Stimulated activated CD8-positive, alpha-beta memory T cell treated with anti-CD3 and anti-CD28 coated beads, Interleukin-15, amount 100 ng/mL, for 4 hours (primary cell): ENCODE results near the gene FOSL1.

Experiments used
- DNase-seq, 2 donors: peaks; one replicate each; pipeline ENCODE4 v3.0.0-alpha.2; 2020; ENCODE audit warnings: low read depth in 2 of 2

Gene FOSL1

DNA sequence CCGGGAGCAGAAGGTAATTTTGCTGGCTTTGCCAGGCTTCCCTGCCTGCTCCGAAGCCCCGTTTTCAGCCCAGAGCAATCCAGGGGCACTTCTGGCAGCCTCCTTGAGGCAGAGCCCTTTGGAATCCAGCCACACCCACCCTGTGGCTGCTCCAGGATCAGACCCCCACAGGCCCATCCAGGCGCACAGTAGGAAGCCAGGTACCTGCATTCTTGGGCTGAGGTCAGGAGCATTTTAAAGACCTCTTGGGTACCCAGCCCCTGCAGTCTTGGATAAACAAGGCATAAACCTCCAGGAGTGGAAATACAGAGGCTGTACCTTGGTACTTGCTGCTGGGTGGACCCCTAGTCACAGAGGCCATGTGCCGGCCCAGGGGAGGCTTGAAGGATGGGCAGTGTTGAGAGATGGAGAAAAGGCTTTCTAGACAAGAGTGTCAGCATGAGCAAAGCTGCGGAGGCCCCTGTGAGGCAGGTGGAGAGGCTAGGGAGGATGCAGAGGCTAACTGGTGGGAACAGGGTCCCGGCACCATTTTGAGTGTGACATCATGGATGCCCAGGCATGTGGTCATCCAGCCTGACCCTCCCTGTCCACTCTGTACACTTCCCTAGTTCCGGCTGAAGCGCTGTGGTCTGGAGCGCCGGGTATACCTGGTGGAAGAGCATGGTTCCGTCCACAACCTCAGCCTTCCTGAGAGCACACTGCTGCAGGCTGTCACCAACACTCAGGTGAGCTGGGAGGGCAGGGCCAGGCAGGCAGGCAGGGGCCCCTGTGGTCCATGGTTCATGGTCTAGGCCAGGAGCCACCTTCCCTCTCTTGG is 36.1 kb downstream of the FOSL1 start:
- no peak for DNase-seq

DNA sequence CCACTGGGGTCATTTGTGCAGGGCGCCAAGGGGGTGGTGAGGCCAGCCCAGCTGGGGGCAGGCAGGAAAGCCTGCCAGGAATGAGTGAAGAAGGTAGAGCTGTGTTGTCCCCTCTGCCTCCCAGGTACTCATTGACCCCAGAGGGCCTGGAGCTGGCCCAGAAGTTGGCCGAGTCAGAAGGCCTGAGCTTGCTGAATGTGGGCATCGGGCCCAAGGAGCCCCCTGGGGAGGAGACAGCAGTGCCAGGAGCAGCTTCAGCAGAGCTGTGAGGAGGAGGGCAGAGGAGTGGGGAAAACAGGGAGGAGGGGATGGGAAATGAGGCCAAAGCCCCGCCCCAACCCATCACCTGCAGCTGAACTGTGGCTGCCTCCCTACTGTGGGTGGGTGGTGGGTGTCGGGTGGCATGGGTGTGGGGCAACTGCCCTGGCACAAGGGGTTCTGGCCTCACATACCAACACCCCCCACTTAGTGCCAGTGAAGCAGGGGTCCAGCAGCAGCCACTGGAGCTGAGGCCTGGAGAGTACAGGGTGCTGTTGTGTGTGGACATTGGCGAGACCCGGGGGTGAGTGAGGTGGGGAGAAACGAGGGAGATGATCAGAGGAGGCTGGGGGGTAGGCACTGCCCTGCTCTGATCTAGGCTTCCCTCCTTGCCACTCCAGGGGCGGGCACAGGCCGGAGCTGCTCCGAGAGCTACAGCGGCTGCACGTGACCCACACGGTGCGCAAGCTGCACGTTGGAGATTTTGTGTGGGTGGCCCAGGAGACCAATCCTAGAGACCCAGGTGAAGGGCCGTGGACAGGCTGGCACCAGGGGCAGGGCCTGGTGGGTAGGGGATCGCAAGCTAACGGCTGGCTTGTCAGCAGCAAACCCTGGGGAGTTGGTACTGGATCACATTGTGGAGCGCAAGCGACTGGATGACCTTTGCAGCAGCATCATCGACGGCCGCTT is 37.0 kb downstream of the FOSL1 start:
- DNase-seq: no peak

DNA sequence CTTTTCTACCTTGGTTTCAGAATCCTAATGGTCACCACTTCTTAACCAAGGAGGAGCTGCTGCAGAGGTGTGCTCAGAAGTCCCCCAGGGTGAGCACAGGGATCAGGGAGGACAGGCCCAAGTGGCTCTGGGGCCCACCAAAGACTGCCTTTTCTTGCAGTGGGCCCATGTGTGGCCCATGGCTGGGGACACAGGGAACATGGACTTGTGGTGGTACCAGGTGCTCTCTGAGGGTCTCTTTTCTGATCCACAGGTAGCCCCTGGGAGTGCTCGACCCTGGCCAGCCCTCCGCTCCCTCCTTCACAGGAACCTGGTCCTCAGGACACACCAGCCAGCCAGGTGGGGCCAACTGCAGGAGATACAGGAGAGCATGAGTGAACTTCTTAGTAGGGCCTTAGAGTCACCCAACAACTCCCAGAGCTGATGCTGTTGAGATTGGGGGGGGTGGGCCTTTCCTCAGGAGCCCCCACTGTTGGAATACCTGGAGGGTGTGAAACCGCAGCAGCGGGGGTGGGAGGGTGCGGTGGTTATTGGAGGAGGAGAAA is 37.9 kb downstream of the FOSL1 start:
- DNase-seq: no peak

DNA sequence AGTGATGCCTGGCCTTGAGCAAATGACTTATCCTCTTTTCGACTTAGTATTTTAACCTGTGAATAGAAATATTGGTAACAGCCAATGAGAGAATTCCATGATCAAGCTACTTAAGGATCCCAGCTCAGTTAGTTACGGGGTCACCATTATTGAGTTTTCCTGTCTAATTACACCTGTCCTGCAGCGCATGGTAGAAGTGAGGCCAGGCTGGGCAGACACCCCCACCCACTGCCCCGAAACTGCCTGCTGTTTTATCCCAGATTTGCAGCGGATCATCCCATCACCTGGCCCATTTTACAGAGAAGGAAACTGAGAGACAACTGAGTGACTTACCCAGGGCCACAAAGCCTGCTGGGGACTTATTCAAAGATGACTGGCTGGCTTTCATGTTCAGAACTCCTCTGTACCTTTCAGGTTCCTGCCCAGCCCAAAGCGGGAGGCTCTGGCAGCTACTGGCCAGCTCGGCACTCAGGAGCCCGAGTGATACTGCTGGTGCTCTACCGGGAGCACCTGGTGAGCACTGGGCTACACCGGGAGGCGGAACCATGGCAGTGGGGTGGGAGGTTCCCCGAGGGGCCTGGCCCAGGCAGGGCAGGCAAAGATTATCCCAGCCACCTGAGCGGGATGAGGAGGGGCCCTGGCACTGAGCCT is 38.5 kb downstream of the FOSL1 start:
- no peak for DNase-seq

DNA sequence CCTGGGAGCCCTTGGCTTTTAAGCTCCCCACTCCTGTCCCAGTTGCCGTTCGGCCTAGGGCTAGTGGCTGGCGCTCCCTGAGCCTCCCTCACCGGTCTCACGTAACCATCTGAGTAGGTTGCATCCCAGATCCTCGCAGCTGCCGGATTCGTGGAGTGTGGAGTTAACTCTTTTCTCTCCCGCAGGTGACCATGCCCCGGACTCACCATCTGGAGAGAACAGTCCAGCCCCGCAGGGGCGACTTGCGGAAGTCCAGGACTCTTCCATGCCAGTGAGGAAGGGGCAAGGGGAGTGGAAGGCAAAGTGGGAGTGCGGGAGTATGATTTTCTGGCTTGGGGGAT is 39.1 kb downstream of the FOSL1 start:
- no peak for DNase-seq

DNA sequence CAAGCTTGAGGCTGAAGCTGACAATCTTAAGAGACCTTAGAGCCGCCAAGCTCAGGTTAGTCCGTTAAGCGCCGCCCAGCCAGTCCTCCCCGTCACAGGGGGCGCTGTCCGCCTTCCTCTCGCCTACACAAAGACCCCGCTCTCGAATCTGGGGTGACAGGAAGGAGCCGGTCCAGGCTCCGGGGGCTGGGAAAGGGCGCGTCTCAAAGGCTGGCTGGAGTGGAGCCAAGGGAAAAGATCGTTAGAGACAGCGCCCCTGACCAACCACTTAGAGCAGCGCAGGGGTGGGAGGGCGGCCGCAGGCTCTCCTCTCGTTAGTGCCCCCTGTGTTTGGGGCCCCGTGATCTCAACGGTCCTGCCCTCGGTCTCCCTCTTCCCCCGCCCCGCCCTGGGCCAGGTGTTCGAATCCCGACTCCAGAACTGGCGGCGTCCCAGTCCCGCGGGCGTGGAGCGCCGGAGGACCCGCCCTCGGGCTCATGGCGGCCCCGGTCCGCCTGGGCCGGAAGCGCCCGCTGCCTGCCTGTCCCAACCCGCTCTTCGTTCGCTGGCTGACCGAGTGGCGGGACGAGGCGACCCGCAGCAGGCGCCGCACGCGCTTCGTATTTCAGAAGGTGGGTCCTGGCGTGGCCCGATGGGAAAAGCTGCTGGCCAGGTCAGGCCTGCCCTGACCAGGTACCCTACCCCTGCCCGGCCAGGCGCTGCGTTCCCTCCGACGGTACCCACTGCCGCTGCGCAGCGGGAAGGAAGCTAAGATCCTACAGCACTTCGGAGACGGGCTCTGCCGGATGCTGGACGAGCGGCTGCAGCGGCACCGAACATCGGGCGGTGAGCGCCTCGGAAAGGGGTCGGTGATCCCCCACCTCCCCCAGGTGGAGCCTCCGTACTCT is 39.7 kb downstream of the FOSL1 start, which contains the start of gene MUS81:
Gene MUS81, plus strand, starts transcription at position 156 of the 887 bp plus-strand sequence. Its CDS starts 321 bp downstream, at position 477.
- peak; percentile 88 to 92 for DNase-seq

DNA sequence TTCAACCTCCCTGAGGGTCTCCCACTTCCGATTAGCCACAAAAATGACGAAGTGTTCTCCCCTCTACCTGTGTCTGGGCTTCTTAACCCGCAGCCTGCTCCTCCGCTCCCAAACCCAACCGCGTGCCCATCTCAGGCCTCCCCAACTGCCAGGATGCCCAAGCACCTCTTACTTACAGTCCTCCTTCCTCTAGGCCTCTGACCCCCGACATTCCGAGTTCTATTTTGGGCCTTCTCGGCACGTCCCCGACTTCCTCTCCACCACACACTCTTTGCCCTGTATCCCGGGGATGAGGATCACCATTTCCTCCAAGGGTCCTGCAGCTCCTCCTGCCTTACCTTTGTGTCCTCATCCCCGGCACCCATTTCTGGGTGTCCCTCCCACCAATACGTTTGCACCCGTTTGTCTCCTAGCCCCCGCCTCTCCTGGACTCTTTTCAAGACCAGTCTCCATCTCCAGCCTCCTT is 40.3 kb downstream of the FOSL1 start:
- DNase-seq: no peak

DNA sequence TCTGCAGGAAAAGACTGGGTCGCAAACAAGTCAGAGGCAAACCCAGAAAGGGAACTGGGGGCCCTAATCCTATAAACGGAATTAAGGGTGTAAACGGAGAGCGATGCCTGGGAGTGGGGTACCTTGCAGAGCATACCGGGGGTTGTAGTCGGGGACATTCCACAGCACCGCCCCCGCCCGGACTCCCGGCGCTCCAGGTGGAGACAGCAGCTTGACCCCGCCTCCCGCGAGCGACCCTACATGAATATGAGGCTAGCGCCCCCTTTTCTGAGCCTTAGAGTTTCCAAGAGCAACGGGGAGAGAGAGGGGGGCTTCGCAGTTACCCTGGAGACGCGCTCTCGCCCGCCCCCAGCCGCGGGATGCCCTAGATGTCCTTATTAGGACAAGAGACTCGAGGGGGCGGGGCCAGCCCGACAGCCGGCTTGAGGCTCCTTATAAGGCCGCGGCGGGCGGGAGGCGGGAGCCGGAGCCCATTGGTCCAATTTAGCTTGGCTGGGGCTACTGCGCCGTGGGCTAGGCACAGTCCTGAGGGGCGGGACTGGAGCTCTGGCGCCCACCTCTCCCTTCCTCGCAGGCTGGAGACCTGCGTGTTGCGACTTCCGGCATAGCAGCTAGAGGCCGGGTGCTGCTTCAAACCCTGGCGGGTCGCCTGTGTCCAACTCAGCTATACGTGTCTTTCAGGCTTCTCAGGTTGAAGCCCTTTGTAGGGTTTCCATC is 40.9 kb downstream of the FOSL1 start:
- peak; percentile 95 to 97 for DNase-seq

DNA sequence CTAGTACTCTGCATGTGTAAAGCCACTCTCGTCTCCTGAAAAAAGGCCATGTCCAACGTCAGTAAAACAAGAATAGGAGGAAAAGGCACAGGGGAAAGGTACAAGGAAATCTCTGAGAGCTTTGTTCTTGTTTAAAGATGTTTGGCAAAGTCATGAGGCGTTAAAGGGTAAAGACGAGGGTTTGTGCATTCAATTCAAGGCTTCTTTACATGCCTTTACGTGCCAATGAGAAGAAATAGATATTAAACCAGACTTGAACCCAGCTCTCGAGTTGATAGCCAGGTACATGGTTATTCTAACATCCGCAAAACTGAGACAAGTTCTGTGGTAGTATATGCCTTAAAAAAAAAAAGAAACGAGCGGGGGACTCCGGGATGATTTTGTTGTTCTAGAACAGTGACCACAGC is 41.5 kb downstream of the FOSL1 start:
- DNase-seq: no peak

DNA sequence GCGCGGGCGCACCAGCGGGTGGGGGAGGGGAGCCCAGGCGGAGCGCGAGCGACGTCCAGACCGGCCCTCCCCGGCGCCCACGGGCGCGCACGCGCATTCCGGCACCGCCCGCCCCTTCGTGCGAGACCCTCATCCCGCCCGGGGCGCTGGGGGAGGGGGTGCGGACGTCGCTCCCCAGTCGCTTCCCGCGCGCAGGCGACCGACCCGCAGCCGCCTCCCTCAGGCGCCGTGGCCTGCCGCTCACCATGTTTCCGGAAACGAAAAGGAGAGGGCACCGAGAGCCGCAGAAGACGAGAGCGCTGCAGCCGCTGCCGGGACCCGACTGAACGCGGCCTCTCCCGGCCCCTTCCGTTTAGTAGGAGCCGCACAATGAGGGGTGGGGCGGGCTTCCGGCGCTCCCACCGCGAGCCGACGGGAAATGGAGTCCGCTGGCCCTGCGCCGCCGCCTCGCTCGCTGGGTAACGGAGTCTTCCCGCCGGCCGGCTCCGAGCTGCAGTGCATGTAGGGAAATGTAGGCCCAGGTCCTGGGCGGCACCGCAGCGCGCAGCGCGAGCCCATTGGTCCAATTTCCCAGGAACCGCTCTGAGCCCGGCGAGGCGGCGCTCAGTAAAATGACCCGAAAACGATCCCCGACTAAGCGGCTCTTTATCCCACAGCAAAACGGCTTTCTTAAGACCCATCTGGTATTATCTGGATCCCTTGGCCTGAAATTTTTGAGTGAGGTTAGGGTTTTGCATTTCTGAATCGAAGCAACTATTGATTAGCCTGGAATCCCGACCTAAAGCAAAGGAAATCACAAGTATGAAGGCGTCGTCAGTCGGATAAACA is 42.1 kb downstream of the FOSL1 start, which contains the start of gene CFL1:
Gene CFL1, minus strand, starts transcription at position 328 of the 828 bp plus-strand sequence. Its CDS starts 81 bp downstream, at position 247.
- DNase-seq: peak; percentile 90 to 95

DNA sequence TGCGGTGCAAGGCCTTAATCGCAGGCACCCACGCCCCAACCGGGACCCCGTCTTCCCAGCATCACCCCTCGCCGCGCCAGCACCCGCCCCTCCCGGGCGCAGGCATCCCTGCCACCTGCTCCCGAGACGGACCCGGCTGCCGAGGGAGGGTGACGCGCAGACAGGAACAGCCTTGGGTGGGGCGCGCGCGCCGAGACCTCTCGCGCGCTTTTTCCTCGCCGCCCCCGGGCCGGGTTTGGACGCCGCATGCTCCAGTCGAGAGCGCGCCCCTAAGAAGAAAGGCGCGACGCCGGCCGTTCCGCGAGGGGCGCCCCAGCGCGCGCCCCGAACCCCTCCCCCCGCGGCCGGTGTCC is 42.7 kb downstream of the FOSL1 start:
- peak in 1 of 2 donors; percentile 55 for DNase-seq

DNA sequence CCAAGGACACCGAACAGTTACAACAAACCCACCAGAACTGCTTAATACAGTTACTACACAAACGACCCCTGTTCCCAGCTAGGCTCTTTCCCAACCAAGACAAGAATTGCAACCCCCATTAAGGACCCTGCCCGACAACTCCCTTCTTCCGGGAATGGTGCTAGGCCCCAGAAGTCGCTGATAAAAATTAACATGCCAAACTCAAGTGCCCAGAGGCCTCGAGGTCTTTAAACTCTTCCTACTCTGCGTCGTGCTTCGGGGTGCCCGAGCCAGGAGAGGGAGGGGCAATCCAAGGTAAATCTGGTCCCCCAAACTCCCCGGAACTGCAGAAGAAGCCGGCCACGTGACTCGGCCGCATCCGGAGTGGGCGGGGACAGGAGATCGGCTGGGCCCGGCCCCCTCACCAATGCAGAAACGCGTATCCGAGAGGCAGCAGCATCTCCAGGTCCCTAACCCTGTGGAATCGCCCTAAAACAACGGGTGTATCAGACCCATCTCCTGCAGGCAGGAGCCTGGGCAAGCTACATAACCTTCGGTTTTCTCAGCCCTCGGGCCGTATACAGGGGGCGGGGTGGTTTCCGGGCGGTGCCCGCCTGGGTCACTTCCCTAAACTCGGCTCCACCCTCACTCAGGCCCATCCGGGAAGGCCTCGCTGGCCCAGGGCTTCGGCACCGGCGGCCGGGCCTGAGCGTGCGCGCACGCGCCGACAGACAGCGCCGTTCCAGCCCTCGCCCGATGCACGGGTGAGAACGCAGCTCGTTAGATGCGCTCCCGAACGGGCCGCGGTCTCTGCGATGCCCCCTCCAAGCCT is 43.3 kb downstream of the FOSL1 start:
- DNase-seq: peak; percentile 70 to 73

DNA sequence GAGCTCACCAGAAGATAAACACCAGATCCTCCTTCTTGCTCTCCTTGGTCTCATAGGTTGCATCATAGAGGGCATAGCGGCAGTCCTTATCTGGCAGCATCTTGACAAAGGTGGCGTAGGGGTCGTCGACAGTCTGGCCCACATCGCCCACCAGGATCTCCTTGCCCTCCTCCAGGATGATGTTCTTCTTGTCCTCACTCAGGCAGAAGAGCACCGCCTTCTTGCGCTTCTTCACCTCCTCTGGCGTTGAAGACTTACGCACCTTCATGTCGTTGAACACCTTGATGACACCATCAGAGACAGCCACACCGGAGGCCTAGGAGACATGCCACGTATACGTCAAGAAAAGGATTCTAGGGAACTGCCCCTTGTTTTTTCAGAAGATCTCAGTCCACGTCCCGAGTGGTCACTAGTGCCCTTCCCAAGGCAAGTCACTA is 44.2 kb downstream of the FOSL1 start:
- DNase-seq: no peak

DNA sequence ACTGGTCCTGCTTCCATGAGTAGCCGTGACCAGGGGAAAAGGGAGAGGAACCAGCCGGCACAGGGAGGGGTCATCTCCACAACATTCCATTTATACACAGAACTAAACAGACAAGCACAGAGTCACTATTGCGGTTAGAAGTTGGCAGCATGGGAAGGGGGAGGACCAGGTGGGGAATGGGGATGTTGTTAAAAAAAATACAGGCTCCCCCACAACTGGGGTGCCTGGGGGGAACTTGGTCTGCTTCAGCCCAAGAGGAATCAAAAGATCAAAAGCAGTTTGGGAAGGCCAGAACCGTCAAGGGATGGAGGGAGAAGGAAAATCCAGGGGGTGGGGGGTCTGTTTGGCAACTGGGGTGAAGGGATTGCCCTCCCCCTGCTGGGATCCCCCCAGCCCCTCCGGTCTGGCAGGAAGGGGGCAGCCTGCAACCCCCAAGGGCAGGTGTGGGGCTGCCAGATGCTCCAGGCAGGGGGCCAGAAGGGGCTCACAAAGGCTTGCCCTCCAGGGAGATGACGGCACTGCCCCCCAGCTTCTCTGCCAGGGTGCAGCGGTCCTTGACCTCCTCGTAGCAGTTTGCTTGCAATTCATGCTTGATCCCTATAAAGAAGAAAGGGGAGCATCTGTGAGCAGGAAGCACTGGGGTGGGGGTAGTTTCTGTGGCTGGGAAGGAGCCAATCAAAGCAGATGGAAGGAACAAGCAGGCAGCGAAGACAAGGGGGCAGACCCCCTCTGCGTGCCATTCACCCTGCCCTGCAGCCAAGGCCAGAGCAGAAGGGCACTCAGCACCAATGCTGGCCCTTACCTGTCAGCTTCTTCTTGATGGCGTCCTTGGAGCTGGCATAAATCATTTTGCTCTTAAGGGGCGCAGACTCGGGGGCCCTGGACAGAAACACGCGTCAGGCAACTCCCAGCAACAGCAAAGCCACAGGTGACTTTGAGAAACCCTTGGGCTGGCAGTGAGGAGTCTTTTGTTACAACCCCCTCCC is 45.0 kb downstream of the FOSL1 start:
- no peak for DNase-seq

DNA sequence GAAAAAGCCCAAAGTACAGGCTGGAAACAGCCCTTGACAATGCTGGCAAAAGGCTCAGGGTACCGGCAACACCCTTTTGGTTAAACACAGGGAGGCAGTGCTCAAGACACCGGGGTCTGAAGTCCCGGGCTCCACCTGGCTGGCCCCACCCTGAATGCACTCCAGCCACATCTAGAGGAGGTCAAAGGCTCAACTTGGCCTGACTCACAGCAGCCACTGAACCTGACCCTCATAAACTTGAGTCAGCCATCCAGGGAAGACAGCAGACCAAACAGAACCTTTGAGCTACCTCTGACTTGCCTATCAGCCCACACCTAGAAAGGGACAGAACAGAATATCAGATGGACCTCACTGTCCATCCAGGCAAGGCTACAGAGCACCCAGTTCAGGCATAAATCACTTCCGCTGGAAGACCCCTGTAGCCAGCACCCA is 46.0 kb downstream of the FOSL1 start:
- DNase-seq: no peak

DNA sequence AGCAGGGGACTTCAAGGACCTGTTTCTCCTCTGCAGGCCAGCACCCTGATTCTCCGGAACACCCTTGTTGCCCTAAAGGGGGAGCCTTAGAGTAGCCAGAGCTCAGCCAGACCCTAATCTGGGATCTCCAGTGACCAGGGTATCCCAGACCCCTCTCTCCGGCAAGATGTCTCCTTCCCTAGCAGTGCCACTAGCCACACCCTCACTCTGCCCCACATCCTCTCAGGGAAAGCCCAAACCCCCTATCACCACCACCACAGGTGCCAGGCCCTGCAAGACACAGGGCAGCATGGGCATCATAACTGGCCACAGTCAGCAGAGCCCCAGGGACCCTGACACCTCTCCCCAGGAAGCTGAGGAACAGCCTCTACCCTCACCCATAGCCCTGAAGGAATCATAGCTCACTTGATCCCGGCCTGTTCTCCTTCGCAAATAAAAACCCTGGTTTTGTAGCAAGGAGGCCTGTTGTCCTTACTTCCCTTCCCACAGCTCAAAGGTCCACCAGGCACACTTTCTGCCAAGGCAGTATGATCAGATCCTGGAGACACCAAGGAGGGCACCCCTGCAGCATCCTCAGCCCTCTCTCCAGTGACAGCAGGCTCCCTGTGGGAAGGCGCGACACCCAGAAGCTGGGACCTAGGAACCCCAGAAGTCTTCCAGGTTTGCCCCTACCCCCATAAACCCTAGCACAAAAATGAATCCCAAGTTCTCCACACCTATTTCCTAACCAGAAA is 46.8 kb downstream of the FOSL1 start:
- DNase-seq: no peak
